ENCODE data around the gene FOXN4.

DNA sequence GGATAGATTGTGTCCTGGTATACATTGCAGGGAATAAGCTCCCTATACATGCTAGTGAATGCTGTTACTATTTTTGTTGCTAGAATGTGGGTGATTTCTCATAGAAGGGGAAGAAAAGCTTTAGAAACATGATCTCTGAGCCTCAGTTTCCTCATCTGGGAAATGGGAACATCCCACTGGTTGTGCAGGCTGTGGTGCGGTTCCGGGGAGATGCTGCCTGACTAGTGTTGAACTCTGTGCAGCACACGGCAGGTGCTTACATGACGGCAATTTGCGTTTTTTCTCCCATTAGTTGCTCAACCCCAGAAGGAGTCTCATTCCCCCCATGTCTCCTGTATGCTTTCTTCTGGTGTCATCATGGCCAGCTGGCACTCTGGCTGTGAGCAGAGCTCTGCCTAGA, 32.9 kb downstream of the FOXN4 start:
- TF ChIP-seq EZH2 (IDR thresholded peaks at IDR 0.05; ENCODE audit: borderline replicate concordance, low read depth, low read length, severe bottlenecking), result no peak
- TF ChIP-seq, protein P1, sequence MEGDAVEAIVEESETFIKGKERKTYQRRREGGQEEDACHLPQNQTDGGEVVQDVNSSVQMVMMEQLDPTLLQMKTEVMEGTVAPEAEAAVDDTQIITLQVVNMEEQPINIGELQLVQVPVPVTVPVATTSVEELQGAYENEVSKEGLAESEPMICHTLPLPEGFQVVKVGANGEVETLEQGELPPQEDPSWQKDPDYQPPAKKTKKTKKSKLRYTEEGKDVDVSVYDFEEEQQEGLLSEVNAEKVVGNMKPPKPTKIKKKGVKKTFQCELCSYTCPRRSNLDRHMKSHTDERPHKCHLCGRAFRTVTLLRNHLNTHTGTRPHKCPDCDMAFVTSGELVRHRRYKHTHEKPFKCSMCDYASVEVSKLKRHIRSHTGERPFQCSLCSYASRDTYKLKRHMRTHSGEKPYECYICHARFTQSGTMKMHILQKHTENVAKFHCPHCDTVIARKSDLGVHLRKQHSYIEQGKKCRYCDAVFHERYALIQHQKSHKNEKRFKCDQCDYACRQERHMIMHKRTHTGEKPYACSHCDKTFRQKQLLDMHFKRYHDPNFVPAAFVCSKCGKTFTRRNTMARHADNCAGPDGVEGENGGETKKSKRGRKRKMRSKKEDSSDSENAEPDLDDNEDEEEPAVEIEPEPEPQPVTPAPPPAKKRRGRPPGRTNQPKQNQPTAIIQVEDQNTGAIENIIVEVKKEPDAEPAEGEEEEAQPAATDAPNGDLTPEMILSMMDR (IDR thresholded peaks at IDR 0.05; ENCODE audit: extremely low read depth in 1 of 2, insufficient read depth in 1 of 2, low read depth in 1 of 2, low read length in 2 of 2), result no peak
- TF ChIP-seq POLR2AphosphoS5 (IDR thresholded peaks at IDR 0.05; ENCODE audit: insufficient read depth, low read depth, low read length), result no peak
- TF ChIP-seq, protein P2, sequence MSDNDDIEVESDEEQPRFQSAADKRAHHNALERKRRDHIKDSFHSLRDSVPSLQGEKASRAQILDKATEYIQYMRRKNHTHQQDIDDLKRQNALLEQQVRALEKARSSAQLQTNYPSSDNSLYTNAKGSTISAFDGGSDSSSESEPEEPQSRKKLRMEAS (IDR thresholded peaks at IDR 0.05; ENCODE audit: insufficient read depth, insufficient read length), result no peak
- no peak for TF ChIP-seq POLR2A (IDR thresholded peaks at IDR 0.05; ENCODE audit: low read depth, low read length)

Data from endothelial cell of umbilical vein (primary cell).